Measurements from ENCODE around the gene ANKRD6.
"Not testable (repeated sequence)": the region's sequence is repeated elsewhere in the genome, so short reads cannot be mapped to it uniquely, and the experiment has no call there.

ANKRD6 gene

DNA sequence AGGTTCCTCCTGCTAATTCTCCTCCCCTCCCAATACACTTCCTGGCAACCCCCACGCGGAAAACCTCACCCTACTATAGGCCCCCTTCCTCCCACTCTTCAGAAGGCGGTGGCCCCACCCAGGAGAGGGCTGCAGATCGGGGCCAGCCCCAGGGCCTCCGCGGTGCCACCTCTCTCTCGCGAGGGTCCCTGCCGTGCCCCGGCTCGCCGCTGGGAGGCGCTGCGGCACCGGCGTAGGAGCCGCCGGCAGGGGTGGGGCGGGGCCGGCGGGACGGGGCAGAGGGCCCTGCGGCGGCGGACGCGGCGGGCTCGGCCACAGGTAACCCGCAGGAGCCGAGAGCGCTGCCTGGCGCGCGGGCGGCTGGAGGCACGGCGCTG lies at the start of gene ANKRD6:
ANKRD6 (plus strand) TSS at position 278 of the 377 bp plus-strand sequence. CDS start 133,825 bp downstream, outside the sequence.
- peak; percentile 22 for DNase-seq

GRCh38 chr6:89385156-89385667 lies 47.7 kb upstream of the ANKRD6 start:
- peak; percentile 90 for DNase-seq

GRCh38 chr6:89385846-89386245 lies 47.1 kb upstream of the ANKRD6 start:
- DNase-seq = no peak

GRCh38 chr6:89386917-89387491 lies 45.9 kb upstream of the ANKRD6 start:
- DNase-seq = no peak

DNA sequence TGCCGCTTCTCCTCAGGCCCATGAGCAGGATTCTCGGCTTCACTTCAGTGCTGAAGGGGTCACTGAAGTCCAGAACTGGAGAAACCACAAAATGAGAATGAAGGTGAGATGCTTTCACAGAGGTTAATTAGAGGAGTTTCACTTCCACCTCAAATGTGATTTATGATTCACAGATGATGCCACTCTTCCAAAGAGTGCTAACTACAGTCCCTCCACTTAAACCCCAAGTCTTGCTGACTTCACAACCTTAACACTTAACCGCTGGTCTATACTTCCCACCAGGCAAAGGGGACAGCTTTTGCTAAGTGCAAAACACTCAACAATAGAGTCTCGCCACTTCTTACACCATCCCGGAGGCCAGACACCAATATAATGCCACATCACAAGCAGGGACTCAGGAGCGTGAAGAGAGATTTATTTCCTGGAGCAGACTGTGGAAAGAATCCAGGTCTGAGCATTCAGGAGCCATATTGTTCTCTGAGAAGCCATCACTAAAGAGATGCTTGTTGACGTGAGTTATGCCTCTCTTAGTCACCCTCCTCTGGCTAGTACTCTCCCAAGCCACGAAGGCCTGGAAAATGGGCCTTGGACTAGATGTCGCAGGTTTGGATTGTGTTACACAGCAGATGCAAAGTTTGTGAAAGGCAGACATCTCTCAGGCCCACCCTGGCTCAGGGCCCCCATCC lies 45.3 kb upstream of the ANKRD6 start:
- DNase-seq = no peak

- no peak for DNase-seq
Observed at GRCh38 chr6:89388846-89389245, 44.1 kb upstream of the ANKRD6 start.

DNA sequence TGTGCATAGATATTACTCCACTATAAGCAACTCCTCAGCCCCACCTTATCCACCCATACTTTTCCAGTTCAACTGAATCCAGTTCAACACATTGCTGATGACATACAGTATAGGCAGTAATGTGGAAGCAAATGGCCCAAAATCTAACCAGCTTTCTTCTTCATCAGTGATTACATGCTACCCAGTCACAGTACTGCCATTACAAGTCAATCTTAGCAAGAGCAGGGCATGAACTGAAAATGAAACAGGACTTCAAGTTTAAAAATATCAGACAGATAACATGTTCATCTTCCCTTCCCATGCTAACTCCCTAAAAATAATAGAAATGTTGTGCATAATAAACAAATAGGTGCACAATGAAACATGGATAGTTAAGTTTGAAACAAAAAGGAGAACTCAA lies 40.1 kb upstream of the ANKRD6 start:
- DNase-seq = no peak

- DNase-seq = no peak
Observed at GRCh38 chr6:89393659-89394058, 39.3 kb upstream of the ANKRD6 start.

- not testable (repeated sequence) for DNase-seq
Observed at GRCh38 chr6:89397884-89398283, 35.1 kb upstream of the ANKRD6 start.

DNA sequence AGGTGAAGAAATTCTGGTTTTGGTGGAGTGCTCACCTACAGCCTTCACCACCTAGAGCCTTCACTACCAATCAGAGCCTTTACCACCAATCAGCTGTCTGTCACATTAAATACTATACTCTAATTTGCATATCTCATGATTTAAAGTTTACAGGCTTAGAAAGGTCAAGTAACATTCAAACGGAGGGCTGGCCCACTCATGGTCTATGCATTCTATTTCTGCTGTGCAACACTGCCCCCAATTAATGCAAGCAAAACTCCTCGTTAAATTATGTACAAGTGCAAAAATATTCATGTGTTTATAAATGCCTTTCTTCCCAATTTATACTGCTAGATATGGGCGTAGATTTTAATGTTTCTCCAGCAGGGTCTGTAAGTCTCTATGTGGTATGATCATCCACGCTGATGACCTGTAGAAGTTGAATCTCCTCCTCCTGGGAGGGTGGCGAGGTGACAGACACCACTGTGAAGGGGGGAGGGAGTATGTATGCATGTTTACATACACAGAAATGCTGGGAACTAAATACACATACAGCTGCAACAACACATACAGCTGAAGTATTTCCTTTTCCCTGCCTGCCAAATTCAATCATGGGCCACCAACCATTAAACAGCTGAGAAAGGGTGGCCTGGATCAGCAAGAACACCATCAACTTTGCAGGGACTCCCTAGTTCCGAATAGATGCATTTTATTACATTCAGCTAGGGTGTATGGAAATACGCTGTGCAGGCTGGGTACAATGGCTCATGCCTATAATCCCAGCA lies 34.0 kb upstream of the ANKRD6 start:
- no peak for DNase-seq

DNA sequence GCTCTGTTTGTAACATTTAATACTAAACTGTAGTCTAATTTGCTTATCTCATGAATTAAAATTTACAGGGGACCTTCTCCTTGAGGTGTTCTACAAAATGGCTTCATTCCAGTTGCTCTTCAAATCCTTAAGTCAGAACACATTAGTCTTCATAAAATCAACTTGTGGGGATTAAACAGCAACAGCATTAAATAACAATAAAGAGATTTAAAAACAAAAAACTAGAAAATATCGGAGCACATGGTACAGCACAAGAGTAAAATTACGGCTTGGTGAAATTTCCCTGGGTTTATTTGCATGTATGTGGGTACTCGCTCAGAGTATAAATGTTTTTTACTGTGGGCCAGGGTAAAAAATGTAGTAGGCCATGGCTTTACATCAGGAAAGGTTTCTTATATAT lies 32.9 kb upstream of the ANKRD6 start:
- DNase-seq = no peak

- DNase-seq = no peak
Observed at GRCh38 chr6:89400912-89401399, 32.0 kb upstream of the ANKRD6 start.

GRCh38 chr6:89402776-89403175 lies 30.2 kb upstream of the ANKRD6 start:
- DNase-seq = no peak

GRCh38 chr6:89404512-89404911 lies 28.4 kb upstream of the ANKRD6 start:
- DNase-seq = no peak

- DNase-seq = no peak
Observed at GRCh38 chr6:89406141-89406540, 26.8 kb upstream of the ANKRD6 start.

GRCh38 chr6:89409461-89410035 lies 23.4 kb upstream of the ANKRD6 start:
- DNase-seq = no peak

DNA sequence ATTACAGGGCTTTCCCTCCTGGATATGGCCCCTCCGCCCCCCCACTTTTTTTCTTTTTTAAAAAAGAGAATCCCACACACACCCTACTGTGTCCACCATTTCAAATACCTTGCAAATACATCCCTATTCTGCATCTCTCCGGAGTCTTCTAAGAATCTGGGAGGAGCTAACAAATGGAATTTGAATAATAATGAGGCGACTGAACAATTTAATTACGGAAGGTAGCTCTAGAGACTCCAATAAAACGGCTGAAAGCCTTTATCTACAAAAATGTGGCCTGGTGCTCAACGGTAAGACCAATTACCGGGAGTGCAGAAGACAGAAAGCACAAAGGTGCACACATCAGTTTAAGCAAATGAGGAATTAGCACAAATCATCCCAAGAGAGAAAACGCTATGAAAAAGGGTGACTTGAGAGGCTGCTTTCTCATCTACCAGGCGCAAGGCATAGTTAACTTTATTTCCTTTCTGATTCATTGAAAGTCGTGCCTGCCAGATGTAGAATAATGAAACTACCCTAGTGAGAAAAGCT lies 22.7 kb upstream of the ANKRD6 start:
- DNase-seq = no peak

GRCh38 chr6:89410788-89411144 lies 22.2 kb upstream of the ANKRD6 start:
- DNase-seq = no peak

DNA sequence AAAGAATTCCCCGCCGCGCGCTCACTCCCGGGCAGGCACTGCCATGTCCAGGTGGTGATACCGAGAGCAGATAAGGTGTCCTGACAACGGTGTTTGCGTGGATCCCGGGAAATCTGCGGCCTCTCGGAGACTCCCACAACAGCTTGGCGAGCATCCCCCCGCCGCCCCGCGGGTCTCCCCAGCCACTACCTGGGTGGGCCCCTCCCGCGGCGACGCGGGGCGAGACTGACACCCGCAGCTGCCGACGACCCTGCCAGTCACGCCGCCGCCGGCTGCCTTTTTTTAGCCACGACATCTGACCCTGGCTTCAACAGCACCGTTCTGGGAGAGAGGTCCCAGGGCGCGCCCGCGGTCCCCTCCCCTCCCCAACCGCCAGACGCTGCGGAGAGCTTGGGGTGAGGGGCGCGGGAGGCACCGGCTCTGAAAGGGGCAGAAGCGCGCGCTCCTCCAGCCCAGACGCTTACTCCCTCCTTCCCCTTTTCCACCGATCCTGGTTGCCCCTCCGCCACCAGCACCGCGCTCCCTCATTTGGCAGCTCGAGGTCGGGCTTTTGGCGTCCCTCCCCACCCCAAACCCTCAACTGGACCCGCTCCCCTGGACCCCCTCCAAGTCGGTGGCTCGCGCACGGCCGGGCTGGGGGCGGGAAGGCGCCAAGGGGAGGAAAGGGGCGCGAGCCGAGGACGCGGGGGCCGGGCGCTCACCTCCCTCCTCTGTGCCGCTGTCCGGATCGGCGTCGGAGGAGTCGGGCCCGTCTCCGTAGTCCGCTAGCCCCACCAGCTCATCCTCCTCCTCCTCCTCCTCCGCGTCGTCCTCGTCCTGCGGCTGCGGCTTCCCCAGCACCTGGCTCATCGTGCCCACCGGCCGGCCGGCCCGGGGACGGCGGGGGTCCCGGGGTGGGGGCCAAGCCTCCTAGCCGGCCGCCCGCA lies 21.5 kb upstream of the ANKRD6 start:
- DNase-seq = no peak

- DNase-seq = peak; percentile 62
Observed at GRCh38 chr6:89412071-89413005, 20.6 kb upstream of the ANKRD6 start, which contains the start of gene RRAGD. RRAGD (minus strand) TSS chr6:89412273; CDS start chr6:89411993, 280 bp downstream.

DNA sequence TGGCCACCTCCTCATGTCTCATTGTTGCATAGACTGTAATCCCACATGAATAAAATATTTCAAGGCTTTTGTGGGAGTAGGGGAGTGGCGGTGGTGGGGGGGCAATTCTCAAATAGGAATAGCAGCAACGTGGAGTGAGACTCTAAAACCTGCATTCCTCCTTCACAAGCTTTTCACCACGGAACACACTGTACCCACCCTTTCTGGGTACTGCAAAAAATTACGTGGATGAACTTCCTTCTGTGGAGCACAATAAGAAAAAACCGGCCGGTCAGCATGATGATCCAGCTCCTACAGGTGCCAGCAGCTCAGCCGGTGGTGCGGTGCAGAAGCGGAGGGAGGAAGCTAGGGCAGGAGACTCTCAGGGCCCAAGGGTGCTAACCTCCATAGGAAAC lies 19.9 kb upstream of the ANKRD6 start:
- no peak for DNase-seq
